ENCODE measurements around the gene MTARC1.

The MTARC1 gene

DNA sequence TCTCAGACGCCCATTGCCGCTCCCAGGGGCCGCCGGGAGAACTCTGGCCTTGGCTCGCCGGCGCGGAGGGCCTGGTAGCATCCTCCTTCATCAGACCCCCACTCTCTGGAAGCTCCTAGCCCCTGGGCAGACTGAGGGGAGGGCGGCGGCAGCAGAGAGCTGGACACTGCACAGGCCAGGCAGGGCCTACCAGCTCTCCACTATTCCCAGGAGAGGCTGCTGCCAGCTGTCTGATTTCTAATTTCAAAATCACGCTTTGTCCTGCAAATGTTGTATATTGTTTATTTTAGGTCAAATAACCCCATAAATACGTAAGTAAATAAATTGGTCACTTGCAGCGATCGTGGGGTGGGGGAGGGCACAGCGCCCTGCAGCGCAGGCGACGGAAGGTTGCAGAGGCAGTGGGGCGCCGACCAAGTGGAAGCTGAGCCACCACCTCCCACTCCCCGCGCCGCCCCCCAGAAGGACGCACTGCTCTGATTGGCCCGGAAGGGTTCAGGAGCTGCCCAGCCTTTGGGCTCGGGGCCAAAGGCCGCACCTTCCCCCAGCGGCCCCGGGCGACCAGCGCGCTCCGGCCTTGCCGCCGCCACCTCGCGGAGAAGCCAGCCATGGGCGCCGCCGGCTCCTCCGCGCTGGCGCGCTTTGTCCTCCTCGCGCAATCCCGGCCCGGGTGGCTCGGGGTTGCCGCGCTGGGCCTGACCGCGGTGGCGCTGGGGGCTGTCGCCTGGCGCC lies at the start of gene MTARC1:
Gene MTARC1, plus strand, starts transcription at position 577 of the 732 bp plus-strand sequence. Its CDS starts 32 bp downstream, at position 609.
- peak in 1 of 2 experiments; percentile 6 for DNase-seq (ENCODE audit: low read depth in 2 of 2)

DNA sequence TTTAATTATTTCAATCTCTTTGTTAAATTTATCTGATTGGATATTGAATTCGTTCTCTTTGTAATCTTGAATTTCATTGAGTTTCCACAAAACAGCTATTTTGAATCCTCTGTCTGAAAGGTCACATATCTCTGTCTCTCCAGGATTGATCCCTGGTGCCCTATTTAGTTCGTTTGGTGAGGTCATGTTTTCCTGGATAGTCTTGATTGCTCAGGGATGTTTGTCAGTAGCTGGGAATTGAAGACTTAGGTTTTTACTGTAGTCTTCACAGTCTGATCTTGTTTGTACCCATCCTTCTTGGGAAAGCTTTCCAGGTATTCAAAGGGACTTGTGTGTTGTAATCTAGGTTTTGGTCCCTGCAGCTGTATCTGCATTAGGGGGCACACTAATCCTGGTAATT lies 45.4 kb upstream of the MTARC1 start:
- no peak for DNase-seq (ENCODE audit: low read depth in 2 of 2)

DNA sequence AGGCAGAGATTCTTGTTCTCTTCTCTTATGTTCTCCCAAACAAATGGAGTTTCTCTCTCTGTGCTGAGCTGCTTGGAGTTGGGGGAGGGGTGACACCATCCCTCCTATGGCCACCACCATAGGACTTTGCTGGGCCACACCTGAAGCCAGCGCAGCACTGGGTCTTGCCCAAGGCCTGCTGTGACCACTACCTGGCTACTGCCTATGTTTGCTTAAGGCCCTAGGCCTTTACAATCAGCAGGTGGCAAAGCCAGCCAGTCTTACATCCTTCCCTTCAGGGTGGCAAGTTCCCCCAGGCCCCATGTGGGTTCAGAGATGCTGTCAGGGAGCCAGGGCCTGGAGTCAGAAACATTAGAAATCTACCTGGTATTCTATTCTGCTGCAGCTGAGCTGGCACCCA lies 44.9 kb upstream of the MTARC1 start:
- DNase-seq (ENCODE audit: low read depth in 2 of 2) = no peak

DNA sequence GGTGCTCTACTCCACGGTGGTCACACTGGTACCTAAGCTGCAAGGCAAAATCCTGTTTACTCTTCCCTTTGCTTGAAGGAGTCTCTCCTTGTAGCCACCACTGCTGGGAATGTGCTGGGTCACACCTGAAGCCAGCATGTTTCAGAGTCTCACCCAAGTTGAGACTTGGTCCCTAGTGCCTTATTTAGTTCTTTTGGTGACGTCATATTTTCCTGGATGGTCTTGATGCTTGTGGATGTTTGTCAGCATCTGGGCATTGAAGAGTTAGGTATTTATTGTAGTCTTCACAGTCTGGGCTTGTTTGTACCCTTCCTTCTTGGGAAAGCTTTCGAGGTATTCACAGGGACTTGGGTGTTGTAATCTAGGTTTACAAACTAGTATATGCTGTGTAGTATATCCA lies 44.2 kb upstream of the MTARC1 start:
- no peak for DNase-seq (ENCODE audit: low read depth in 2 of 2)

GRCh38 chr1:220746851-220747250 lies 39.9 kb upstream of the MTARC1 start:
- DNase-seq (ENCODE audit: low read depth in 2 of 2) = no peak

- DNase-seq (ENCODE audit: low read depth in 2 of 2) = no peak
Measured at GRCh38 chr1:220747437-220748088, 39.1 kb upstream of the MTARC1 start.

- peak in 1 of 2 experiments; percentile 12 for DNase-seq (ENCODE audit: low read depth in 2 of 2)
Measured at GRCh38 chr1:220748089-220748934, 38.4 kb upstream of the MTARC1 start, which contains the start of gene MTARC2. Gene MTARC2 (plus strand): TSS chr1:220748322. CDS start chr1:220748532, 210 bp downstream.

DNA sequence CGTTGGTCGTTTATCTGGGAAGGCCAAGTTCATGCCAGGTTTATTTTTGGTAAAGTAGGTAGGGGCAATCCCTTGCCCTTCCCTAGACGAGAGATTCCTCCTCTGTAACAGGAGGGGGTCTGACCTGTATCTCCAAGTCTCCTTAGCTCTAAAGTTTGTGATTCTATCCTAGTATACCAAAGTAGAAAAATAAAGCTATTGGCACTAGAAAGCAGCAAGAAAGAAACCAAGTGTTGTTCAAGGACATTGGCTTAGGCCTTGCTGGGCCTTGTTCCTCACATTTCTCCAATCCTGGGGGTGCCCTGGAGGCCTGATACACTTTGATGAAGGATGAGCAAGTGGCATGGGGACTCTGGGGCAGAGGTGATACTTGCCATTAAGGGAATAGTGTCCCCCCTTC lies 37.8 kb upstream of the MTARC1 start:
- DNase-seq (ENCODE audit: low read depth in 2 of 2) = no peak

DNA sequence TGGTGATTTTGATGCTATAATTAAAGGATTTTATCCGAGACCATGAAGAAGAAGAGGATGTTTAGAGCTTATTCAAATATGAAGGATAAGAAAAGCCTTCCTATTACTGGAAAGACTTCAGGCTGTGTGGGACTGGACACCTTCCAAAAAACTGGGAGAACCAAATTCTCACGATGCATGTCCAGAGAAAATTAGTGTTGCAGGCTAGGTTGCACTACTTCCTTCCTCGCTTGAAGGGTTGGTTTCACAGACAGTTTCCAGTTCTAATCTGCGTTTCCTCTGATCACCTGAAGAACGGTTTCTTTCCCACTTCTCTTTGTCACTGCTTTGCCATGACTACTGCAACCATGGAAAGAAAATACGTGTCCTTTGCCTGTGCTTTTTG lies 36.6 kb upstream of the MTARC1 start:
- DNase-seq (ENCODE audit: low read depth in 2 of 2) = no peak

- DNase-seq (ENCODE audit: low read depth in 2 of 2) = no peak
Measured at GRCh38 chr1:220751111-220751510, 35.6 kb upstream of the MTARC1 start.

DNA sequence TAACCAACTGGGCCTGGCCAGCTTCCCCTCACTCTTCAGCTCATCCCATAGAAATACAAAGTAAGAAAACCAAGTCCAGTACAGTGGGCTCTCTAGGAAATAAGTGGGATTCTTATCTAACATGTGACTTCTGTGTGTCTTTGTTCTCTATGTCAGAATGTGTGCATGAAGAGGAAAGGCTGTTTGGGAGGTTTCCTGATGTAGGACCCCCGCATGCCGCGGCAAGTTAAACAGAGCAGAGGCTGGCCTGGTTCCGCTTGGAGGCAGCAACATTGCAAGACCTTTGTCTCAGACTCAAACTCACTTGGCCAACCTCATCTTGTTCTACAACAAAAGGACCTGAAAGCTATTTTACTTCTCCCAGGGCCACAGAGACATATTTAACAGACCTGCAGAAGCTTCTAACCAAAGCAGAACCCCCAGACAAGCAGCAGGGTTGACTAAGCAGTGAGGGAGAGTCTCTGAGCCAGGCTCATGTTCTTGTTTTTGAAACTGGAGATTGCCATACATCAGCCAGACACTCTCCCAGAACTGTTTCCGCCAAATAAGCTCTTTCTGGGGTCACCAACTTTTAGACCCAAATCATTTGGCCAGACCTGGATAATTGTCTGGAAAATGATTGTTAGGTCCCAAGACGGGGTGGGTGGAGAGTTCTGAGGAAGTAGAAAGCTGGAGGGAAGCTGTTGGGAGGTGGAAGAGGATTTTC lies 32.3 kb upstream of the MTARC1 start:
- no peak for DNase-seq (ENCODE audit: low read depth in 2 of 2)

GRCh38 chr1:220754918-220755295 lies 31.8 kb upstream of the MTARC1 start:
- no peak for DNase-seq (ENCODE audit: low read depth in 2 of 2)

DNA sequence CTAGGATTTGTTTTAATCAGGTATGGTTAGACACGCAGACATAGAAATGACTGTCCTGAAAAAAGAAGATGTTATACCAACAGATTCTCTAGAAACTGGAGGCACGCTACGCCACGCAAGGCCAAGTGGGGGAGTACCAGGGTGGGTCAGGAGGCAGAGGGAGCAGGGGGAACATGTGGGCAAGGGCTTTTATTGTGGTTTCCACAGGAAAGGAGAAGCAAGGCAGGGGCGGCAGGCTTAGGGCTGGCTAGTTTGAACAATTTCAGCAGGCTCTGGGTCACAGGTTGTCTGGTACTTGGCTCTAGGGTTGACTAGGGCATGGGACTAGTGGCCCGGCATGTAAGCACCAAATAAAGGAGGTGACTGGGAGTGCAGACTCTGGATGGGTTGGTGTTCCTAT lies 31.4 kb upstream of the MTARC1 start:
- no peak for DNase-seq (ENCODE audit: low read depth in 2 of 2)

DNA sequence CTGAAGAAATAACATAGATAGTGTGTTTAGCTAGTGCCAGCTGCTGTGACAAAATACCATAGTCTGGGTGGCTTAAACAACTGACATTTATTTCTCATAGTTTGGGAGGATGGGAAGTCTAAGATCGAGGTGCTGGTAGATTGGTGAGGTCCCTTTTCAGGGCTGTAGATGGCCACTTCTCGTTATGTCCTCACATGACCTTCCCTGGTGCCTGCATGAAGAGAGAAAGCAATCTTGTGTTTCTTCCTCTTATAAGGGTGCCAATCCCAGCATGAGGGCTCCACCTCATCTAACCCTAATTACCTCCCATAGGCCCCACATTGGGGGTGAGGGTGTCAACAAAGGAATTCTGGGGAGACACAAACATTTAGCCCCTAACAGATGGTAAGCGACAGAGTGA lies 29.3 kb upstream of the MTARC1 start:
- no peak for DNase-seq (ENCODE audit: low read depth in 2 of 2)

DNA sequence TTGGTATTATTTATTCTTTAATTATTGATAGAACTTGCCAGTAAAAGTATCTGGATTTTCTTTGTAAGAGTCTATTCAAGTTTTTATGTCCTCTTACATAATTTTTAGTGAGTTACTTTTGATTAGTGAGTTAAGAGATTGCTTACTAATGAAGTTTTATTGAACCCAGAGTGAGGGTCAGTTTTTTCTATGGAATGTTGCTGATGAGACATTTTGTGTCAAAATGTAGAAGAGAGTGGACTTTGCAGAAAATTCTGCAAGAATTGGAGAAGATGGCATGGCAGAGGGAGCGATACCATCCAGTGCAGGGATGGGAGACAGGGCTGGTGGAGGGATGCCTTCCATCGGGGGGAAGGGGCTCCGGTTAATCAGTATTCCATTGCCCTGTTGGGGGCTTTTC lies 27.6 kb upstream of the MTARC1 start:
- no peak for DNase-seq (ENCODE audit: low read depth in 2 of 2)

GRCh38 chr1:220761688-220762427 lies 24.9 kb upstream of the MTARC1 start:
- no peak for DNase-seq (ENCODE audit: low read depth in 2 of 2)

DNA sequence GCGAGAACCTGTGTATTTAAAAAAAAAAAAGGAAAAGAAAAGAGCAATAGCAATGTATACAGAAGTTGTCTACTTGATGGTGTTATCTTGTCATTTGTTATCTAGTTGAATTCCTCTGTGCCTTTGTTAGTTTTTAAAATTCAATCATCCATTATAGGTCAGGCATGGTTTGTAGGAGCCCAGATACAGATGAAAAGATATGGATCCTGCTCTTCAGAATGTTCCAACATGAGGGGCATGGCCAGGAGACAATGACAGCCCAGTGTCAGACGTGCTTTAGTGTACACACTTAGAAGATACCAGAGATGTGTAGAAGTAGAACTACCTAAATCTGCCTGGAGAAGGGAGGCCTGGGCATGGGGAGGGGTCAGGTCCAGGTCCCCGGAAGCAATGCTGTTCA lies 22.0 kb upstream of the MTARC1 start:
- DNase-seq (ENCODE audit: low read depth in 2 of 2) = no peak

GRCh38 chr1:220767312-220768125 lies 19.2 kb upstream of the MTARC1 start:
- no peak for DNase-seq (ENCODE audit: low read depth in 2 of 2)

GRCh38 chr1:220768126-220768601 lies 18.5 kb upstream of the MTARC1 start:
- no peak for DNase-seq (ENCODE audit: low read depth in 2 of 2)

DNA sequence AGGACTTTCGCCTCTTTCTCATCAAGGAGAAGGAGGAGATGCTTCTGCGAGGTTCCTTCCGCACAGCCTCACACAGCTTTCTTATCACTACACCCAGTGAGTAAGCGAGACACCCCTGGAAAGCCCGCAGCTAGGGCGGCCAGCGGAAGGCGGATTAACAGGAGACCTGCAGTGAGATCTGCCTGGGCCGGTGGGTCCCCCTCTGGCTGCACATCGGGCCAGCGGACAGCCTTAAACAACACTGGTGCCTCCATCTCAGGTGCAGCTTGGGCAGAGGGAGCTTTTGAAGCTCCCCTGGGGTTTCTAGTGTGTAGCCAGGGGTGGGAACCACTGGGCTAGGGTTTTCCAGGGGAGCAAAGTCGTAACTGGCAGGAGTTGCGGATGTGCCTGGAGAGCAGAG lies 17.5 kb upstream of the MTARC1 start:
- DNase-seq (ENCODE audit: low read depth in 2 of 2) = no peak

Measured in fibroblast of skin of left quadriceps (primary cell).